HepG2 (cell line): ENCODE data around the gene P2RX7. TPM values are rescaled to one million over a fixed set of nuclear protein-coding genes. Genes with fewer than 3 reads are reported as not detected.

Experiments
- ATAC-seq: fragments of 200-7000 bp; cut with Tn5 transposase; 3 replicates; pipeline ENCODE4 v1.9.1; 2020; ENCODE audit warnings: mild to moderate bottlenecking, moderate library complexity
- BruUV-seq: library from RNA; stranded (reverse); fragments of 400-500 nt; replicated peaks from 2 replicates; lab custom pipeline; 2021; lab: Mats Ljungman, UMichigan
- CTCF ChIA-PET: fragments of 300-600 bp; formaldehyde crosslinking; extraction: SDS; loops from one replicate; lab custom pipeline; 2021; ENCODE audit warnings: low total read pairs, inconsistent platforms, low intra/inter-chr PET ratio; lab: Yijun Ruan, JAX
- POLR2A ChIA-PET: fragments of 350-600 bp; sonication (Branson Sonifier 250); formaldehyde crosslinking; loops from one replicate; lab custom pipeline; 2020; ENCODE audit warnings: antibody characterized with exemption, inconsistent platforms; lab: Yijun Ruan, JAX
- DNase-seq: peaks from one replicate; pipeline ENCODE4 v3.0.0-alpha.2; 2015; ENCODE audit warnings: low spot score
- FAIRE-seq: peaks from 3 replicates; lab custom pipeline; 2011; peaks lifted over from hg19 to GRCh38; lab: Jason Lieb, UNC
- H2AFZ ChIP-seq: one replicate; pipeline ENCODE4 v1.6.1; 2011; ENCODE audit warnings: low read length, inconsistent platforms
- H3K27ac ChIP-seq: fragments of 300-600 bp; 3 replicates; pipeline ENCODE4 v1.8.0; 2011; ENCODE audit warnings: mixed run types, mild to moderate bottlenecking, mixed read lengths, low read length, inconsistent platforms; ENCODE audit not compliant: insufficient read depth; ENCODE audit errors: extremely low read length
- H3K27me3 ChIP-seq, 2 experiments: fragments of 200-600 bp in 1 of 2; 2 replicates in 1 of 2; 3 replicates in 1 of 2; pipeline versions ENCODE4 v1.6.0 to v1.8.0; 2011; ENCODE audit warnings: low read length in 2 of 2, mild to moderate bottlenecking in 2 of 2, moderate library complexity in 2 of 2, inconsistent platforms in 1 of 2; ENCODE audit not compliant: insufficient read depth in 2 of 2, control insufficient read depth in 1 of 2
- H3K36me3 ChIP-seq, 2 experiments: fragments of 200-600 bp in 1 of 2; replicated peaks in 1 of 2; 2 replicates in 1 of 2; 3 replicates in 1 of 2; pipeline versions ENCODE4 v1.5.1 to v1.8.0; 2011; ENCODE audit warnings: low read length in 2 of 2, inconsistent platforms in 1 of 2; ENCODE audit not compliant: insufficient read depth in 2 of 2, control insufficient read depth in 1 of 2
- H3K4me1 ChIP-seq: 2 replicates; pipeline ENCODE4 v1.5.1; 2012; ENCODE audit warnings: low read length, inconsistent platforms; ENCODE audit not compliant: insufficient read depth
- H3K4me2 ChIP-seq: 2 replicates; pipeline ENCODE4 v1.6.0; 2011; ENCODE audit warnings: low read depth, low read length, inconsistent platforms
- H3K4me3 ChIP-seq, 3 experiments: fragments of 200-600 bp in 1 of 3; sonication (generic), shearing (Covaris generic) in 1 of 3; replicated peaks in 1 of 3; 2 replicates each; pipeline ENCODE4 v1.5.1; 2011 to 2016; ENCODE audit warnings: low read length in 3 of 3, inconsistent platforms in 2 of 3, low read depth in 2 of 3, mild to moderate bottlenecking in 2 of 3, control low read depth in 1 of 3, mixed read lengths in 1 of 3; ENCODE audit not compliant: insufficient read depth in 1 of 3
- H3K79me2 ChIP-seq: one replicate; pipeline ENCODE4 v1.6.1; 2011; ENCODE audit warnings: low read length, inconsistent platforms; ENCODE audit not compliant: insufficient read depth
- H3K9ac ChIP-seq: 2 replicates; pipeline ENCODE4 v1.6.0; 2011; ENCODE audit warnings: mild to moderate bottlenecking, low read depth, low read length, inconsistent platforms; ENCODE audit not compliant: insufficient read depth
- H3K9me3 ChIP-seq: 2 replicates; pipeline ENCODE4 v1.5.1; 2012; ENCODE audit warnings: mild to moderate bottlenecking, low read length
- H4K20me1 ChIP-seq: 2 replicates; pipeline ENCODE4 v1.6.0; 2011; ENCODE audit warnings: inconsistent platforms, mild to moderate bottlenecking, low read length, moderate library complexity; ENCODE audit not compliant: insufficient read depth
- ERF ChIP-seq: IDR thresholded peaks from 2 replicates; pipeline ENCODE4 v1.6.1; 2018; ENCODE audit warnings: missing biosample characterization, missing genetic modification reagents
- FOXO1 ChIP-seq: sonication (generic); formaldehyde crosslinking; IDR thresholded peaks from 2 replicates; pipeline ENCODE4 v1.4.0; 2020; ENCODE audit warnings: missing genetic modification reagents
- KMT2B ChIP-seq: IDR thresholded peaks from 2 replicates; pipeline ENCODE4 v1.6.1; 2016; ENCODE audit warnings: missing genetic modification reagents, missing compliant biosample characterization
- MAFG ChIP-seq: sonication (generic); formaldehyde crosslinking; IDR thresholded peaks from 2 replicates; pipeline ENCODE4 v1.5.1; 2020; ENCODE audit warnings: mild to moderate bottlenecking, missing genetic modification reagents
- NPAS2 ChIP-seq: sonication (generic); formaldehyde crosslinking; IDR thresholded peaks from 2 replicates; pipeline ENCODE4 v1.8.0; 2022; ENCODE audit warnings: mild to moderate bottlenecking, missing genetic modification reagents, borderline replicate concordance
- PCBP2 ChIP-seq: fragments of 200-400 bp; formaldehyde crosslinking; optimal IDR thresholded peaks from 2 replicates; pipeline ENCODE3; 2018; ENCODE audit warnings: low read length, low read depth; ENCODE audit not compliant: poor library complexity, severe bottlenecking
- PITX1 ChIP-seq: sonication (generic); formaldehyde crosslinking; IDR thresholded peaks from 2 replicates; pipeline ENCODE4 v1.5.1; 2020; ENCODE audit warnings: mild to moderate bottlenecking, missing genetic modification reagents
- RARA ChIP-seq: IDR thresholded peaks from 2 replicates; pipeline ENCODE4 v1.6.1; 2016; ENCODE audit warnings: missing genetic modification reagents, missing compliant biosample characterization
- RBM39 ChIP-seq: fragments of 200-400 bp; formaldehyde crosslinking; IDR thresholded peaks from one replicate; pipeline ENCODE4 v1.6.1; 2018; ENCODE audit warnings: antibody characterized with exemption, mild to moderate bottlenecking, low read depth, low read length; ENCODE audit not compliant: poor library complexity, severe bottlenecking
- RFXANK ChIP-seq: IDR thresholded peaks from 2 replicates; pipeline ENCODE4 v1.6.1; 2016
- SMARCE1 ChIP-seq: fragments of 450-650 bp; IDR thresholded peaks from 2 replicates; pipeline ENCODE4 v1.6.1; 2017; ENCODE audit warnings: borderline replicate concordance
- SNAPC2 ChIP-seq: sonication (generic); formaldehyde crosslinking; IDR thresholded peaks from 2 replicates; pipeline ENCODE4 v1.8.1; 2022; ENCODE audit warnings: mild to moderate bottlenecking, missing genetic modification reagents
- YY1 ChIP-seq: IDR thresholded peaks from 2 replicates; pipeline ENCODE4 v1.6.1; 2011; ENCODE audit warnings: low read length, low read depth, moderate library complexity, mild to moderate bottlenecking; ENCODE audit not compliant: insufficient read depth, insufficient replicate concordance
- ZNF101 ChIP-seq: sonication (generic); formaldehyde crosslinking; IDR thresholded peaks from 2 replicates; pipeline ENCODE4 v1.4.0; 2020; ENCODE audit warnings: mild to moderate bottlenecking, low read depth, missing genetic modification reagents, borderline replicate concordance
- WGBS: methylation state at CpG from one replicate; pipeline ENCODE4 v1.1.6; 2017; ENCODE audit warnings: low lambda C conversion rate; 5-methylcytosine and 5-hydroxymethylcytosine counted together
- in situ Hi-C: cut with HindIII; loops from 2 replicates; pipeline ENCODE4 v1.10.0; 2017; ENCODE audit warnings: low pct_unique_long_range_greater_than_20kb; ENCODE audit not compliant: extremely low pct_ligation_motif_present
- intact Hi-C: fragments of 100-400 bp; cut with micrococcal nuclease; formaldehyde crosslinking; loops from one replicate; pipeline ENCODE4 v1.10.0; 2022; ENCODE audit not compliant: unreplicated experiment
- polyA plus RNA-seq, 8 experiments: library from polyadenylated mRNA; depleted of rRNA in 3 of 8; stranded (reverse) in 7 of 8; unstranded in 1 of 8; fragments of >200 nt; fragmentation: Illumina TruSeq in 4 of 8; extraction: Trizol in 4 of 8; gene quantifications; 2 replicates each; pipeline versions ENCODE4 v1.2.1 to v1.2.3, GENCODE V29; 2011 to 2016; ENCODE audit warnings: low read depth in 4 of 8, missing spikeins in 1 of 8, mixed read lengths in 1 of 8; ENCODE audit not compliant: insufficient read depth in 1 of 8
- total RNA-seq, 5 experiments: library from RNA; depleted of rRNA; stranded (reverse); fragments of >200 nt; fragmentation: Illumina TruSeq; extraction: Trizol; gene quantifications; 2 replicates each; pipeline ENCODE4 v1.2.3, GENCODE V29; 2016; ENCODE audit warnings: low read depth in 1 of 5
- TF ChIP-seq, protein P1 (sequence below): sonication (generic); formaldehyde crosslinking; conservative IDR thresholded peaks from 2 replicates; pipeline ENCODE4 v1.8.0; 2022; ENCODE audit warnings: low read depth, missing genetic modification reagents
- TF ChIP-seq, protein P2 (sequence below): IDR thresholded peaks from 2 replicates; pipeline ENCODE4 v1.6.1; 2016
- TF ChIP-seq, protein P3 (sequence below): sonication (generic); formaldehyde crosslinking; IDR thresholded peaks from 2 replicates; pipeline ENCODE4 v1.4.0; 2020; ENCODE audit warnings: missing genetic modification reagents
- TF ChIP-seq, protein P4 (sequence below): sonication (generic); formaldehyde crosslinking; IDR thresholded peaks from 2 replicates; pipeline ENCODE4 v1.4.0; 2020; ENCODE audit warnings: missing genetic modification reagents

The P2RX7 gene
- total and polyA plus RNA-seq, 2 of the 13 experiments (the other 11 are each of a cell fraction or from before 2014, with no cell fraction given): 0.13 to 0.73 TPM

DNA sequence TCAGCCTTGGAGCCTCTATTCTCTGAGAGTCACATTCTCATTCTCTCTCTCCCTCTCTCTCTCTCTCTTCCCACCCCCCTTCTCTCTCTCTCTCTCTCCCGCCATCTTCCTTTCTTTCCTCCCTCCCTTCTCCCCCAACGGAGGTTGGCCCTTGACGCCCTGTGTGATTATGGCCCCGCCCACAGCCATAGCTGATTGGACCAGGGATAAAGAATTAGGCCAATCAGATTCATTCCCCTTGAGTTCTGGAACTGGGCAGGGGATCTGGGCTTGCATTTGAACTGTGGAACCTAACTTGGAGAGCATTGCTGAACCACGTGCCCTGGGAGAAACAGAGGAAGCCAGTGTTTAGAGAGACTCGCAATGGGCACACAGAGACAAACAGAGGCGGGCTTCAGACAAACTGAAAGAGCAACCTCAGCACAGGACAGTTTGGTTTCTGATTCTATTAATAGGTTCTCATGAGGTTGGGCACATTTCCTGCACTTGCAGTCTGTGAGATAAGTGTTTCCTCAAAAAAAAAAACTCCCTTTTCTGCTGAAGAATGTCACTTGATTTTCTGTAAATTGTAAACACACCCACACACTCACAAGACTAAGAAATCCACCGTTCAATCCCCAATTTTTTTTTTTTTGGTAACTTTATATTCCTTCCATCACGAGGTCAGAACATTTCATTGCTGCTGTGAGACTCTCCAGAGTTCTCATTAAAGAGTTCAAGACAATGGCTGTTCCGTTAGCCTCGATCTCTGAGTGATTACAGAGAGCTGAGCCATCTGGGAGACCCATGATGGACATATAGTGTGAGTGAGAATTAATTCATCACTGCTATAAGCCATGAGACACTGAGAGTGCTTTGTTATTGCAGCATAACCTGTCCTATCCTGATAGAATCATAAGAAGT, 3.5 kb upstream of the P2RX7 start:
- no peak for FAIRE-seq
- peak overlapping the region; percentile 14 for H3K4me2 ChIP-seq
- H3K9ac ChIP-seq: no peak overlapping the region
- H3K79me2 ChIP-seq: no peaks in the 10 kb centered on the region
- 19% methylated on average over 11 of the region's 11 CpGs for WGBS
- H3K9me3 ChIP-seq: no peaks in the 10 kb centered on the region
- H3K27me3 ChIP-seq: no peaks in the 10 kb centered on the region
- H2AFZ ChIP-seq: peak overlapping the region; percentile 66
- H3K36me3 ChIP-seq: no peaks in the 10 kb centered on the region
- DNase-seq: peak; percentile 78
- H3K4me1 ChIP-seq: peaks cover 93% of the 10 kb centered on the region
- no TSS peak for BruUV-seq
- no peak overlapping the region for H3K4me3 ChIP-seq
- ATAC-seq: peak; percentile 61
- in situ Hi-C loops (no loop called here), intact Hi-C loops (no loop called here)
- ChIA-PET POLR2A (interaction anchor here (0.6 kb wide), 1 partner anchor 13 kb away, joined by 3 read pairs; no protein-coding TSS in a partner anchor), CTCF (no interaction called here)
- no peaks in the 10 kb centered on the region for H4K20me1 ChIP-seq
- H3K27ac ChIP-seq: peak overlapping the region; percentile 5
- TF ChIP-seq ZNF101 (CRISPR knock-in tag): no peak
- no peak for TF ChIP-seq YY1
- no peak for TF ChIP-seq MAFG (CRISPR knock-in tag)
- TF ChIP-seq, protein P1, sequence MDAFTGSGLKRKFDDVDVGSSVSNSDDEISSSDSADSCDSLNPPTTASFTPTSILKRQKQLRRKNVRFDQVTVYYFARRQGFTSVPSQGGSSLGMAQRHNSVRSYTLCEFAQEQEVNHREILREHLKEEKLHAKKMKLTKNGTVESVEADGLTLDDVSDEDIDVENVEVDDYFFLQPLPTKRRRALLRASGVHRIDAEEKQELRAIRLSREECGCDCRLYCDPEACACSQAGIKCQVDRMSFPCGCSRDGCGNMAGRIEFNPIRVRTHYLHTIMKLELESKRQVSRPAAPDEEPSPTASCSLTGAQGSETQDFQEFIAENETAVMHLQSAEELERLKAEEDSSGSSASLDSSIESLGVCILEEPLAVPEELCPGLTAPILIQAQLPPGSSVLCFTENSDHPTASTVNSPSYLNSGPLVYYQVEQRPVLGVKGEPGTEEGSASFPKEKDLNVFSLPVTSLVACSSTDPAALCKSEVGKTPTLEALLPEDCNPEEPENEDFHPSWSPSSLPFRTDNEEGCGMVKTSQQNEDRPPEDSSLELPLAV: no peak
- peak; percentile 17; the same call in 1 of the 2 replicates for TF ChIP-seq SNAPC2 (CRISPR knock-in tag)
- TF ChIP-seq ERF (CRISPR knock-in tag): peak; percentile 66; the same call in 1 of the 2 replicates
- no peak for TF ChIP-seq NPAS2 (CRISPR knock-in tag)
- TF ChIP-seq PCBP2: no peak
- TF ChIP-seq RBM39: no peak
- TF ChIP-seq, protein P2, sequence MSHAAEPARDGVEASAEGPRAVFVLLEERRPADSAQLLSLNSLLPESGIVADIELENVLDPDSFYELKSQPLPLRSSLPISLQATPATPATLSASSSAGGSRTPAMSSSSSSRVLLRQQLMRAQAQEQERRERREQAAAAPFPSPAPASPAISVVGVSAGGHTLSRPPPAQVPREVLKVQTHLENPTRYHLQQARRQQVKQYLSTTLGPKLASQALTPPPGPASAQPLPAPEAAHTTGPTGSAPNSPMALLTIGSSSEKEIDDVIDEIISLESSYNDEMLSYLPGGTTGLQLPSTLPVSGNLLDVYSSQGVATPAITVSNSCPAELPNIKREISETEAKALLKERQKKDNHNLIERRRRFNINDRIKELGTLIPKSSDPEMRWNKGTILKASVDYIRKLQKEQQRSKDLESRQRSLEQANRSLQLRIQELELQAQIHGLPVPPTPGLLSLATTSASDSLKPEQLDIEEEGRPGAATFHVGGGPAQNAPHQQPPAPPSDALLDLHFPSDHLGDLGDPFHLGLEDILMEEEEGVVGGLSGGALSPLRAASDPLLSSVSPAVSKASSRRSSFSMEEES (CRISPR knock-in tag): peak; percentile 73; the same call in 1 of the 2 replicates
- TF ChIP-seq SMARCE1: no peak
- no peak for TF ChIP-seq PITX1
- TF ChIP-seq, protein P3, sequence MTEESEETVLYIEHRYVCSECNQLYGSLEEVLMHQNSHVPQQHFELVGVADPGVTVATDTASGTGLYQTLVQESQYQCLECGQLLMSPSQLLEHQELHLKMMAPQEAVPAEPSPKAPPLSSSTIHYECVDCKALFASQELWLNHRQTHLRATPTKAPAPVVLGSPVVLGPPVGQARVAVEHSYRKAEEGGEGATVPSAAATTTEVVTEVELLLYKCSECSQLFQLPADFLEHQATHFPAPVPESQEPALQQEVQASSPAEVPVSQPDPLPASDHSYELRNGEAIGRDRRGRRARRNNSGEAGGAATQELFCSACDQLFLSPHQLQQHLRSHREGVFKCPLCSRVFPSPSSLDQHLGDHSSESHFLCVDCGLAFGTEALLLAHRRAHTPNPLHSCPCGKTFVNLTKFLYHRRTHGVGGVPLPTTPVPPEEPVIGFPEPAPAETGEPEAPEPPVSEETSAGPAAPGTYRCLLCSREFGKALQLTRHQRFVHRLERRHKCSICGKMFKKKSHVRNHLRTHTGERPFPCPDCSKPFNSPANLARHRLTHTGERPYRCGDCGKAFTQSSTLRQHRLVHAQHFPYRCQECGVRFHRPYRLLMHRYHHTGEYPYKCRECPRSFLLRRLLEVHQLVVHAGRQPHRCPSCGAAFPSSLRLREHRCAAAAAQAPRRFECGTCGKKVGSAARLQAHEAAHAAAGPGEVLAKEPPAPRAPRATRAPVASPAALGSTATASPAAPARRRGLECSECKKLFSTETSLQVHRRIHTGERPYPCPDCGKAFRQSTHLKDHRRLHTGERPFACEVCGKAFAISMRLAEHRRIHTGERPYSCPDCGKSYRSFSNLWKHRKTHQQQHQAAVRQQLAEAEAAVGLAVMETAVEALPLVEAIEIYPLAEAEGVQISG (CRISPR knock-in tag): 0 out of 2 replicates have a peak, but pooled peaks have one; percentile 26
- TF ChIP-seq FOXO1 (CRISPR knock-in tag): no peak
- peak; percentile 24; the same call in 1 of the 2 replicates for TF ChIP-seq KMT2B (CRISPR knock-in tag)
- TF ChIP-seq RFXANK (CRISPR knock-in tag): no peak
- TF ChIP-seq, protein P4, sequence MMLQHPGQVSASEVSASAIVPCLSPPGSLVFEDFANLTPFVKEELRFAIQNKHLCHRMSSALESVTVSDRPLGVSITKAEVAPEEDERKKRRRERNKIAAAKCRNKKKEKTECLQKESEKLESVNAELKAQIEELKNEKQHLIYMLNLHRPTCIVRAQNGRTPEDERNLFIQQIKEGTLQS (CRISPR knock-in tag): no peak
- peak; percentile 40; the same call in 1 of the 2 replicates for TF ChIP-seq RARA (CRISPR knock-in tag)
